Spleen (tissue), 11 donors: ENCODE data around the gene FMN2. TPM values are rescaled to one million over a fixed set of nuclear protein-coding genes. Genes with fewer than 3 reads are reported as not detected.

Source experiments
- DNase-seq: peaks from one replicate; pipeline ENCODE4 v3.0.0-alpha.2; 2020
- H3K27ac ChIP-seq, 8 donors: fragments of 200-600 bp; sonication (generic) in 7 of 8; 1 replicate in 4 of 8; 2 replicates in 4 of 8; pipeline versions ENCODE4 v1.5.0 to v1.8.0; 2016 to 2021; ENCODE audit warnings: inconsistent platforms in 4 of 8, mild to moderate bottlenecking in 4 of 8, moderate library complexity in 1 of 8
- H3K27me3 ChIP-seq, 7 donors: fragments of 200-600 bp; sonication (generic) in 6 of 7; replicated peaks in 1 of 7; 1 replicate in 4 of 7; 2 replicates in 3 of 7; pipeline versions ENCODE4 v1.5.0 to v1.8.0; 2016 to 2021; ENCODE audit warnings: inconsistent platforms in 3 of 7, mild to moderate bottlenecking in 1 of 7
- H3K36me3 ChIP-seq, 6 donors: fragments of 200-600 bp; sonication (generic) in 5 of 6; 1 replicate in 4 of 6; 2 replicates in 2 of 6; pipeline versions ENCODE4 v1.5.0 to v1.8.0; 2016 to 2021; ENCODE audit warnings: inconsistent platforms in 2 of 6
- H3K4me1 ChIP-seq, 6 donors: fragments of 200-600 bp; sonication (generic) in 5 of 6; 1 replicate in 3 of 6; 2 replicates in 3 of 6; pipeline versions ENCODE4 v1.5.0 to v1.8.0; 2016 to 2021; ENCODE audit warnings: inconsistent platforms in 3 of 6
- H3K4me3 ChIP-seq, 8 donors: fragments of 200-600 bp; sonication (generic) in 7 of 8; 1 replicate in 4 of 8; 2 replicates in 4 of 8; pipeline versions ENCODE4 v1.5.0 to v1.8.0; 2016 to 2021; ENCODE audit warnings: inconsistent platforms in 4 of 8, mild to moderate bottlenecking in 4 of 8, moderate library complexity in 2 of 8
- H3K9me3 ChIP-seq, 8 donors: fragments of 200-600 bp; sonication (generic) in 7 of 8; 1 replicate in 4 of 8; 2 replicates in 4 of 8; pipeline versions ENCODE4 v1.5.0 to v1.8.0; 2016 to 2021; ENCODE audit warnings: inconsistent platforms in 4 of 8
- POLR2A ChIP-seq, 3 donors: fragments of 450-650 bp; IDR thresholded peaks; one replicate each; pipeline ENCODE4 v1.5.1; 2017; ENCODE audit warnings: antibody characterized with exemption in 3 of 3, mild to moderate bottlenecking in 1 of 3
- POLR2AphosphoS5 ChIP-seq, 3 donors: sonication (generic); formaldehyde crosslinking; IDR thresholded peaks; one replicate each; pipeline ENCODE4 v1.5.1; 2017; ENCODE audit warnings: antibody characterized with exemption in 3 of 3
- WGBS, 5 donors: extraction: QIAGEN DNeasy Blood & Tissue Kit in 3 of 5; methylation state at CpG; one replicate each; pipeline versions ENCODE4 v1.1.5 to v1.1.7; 2013 to 2018; 5-methylcytosine and 5-hydroxymethylcytosine counted together
- intact Hi-C: fragments of 100-400 bp; cut with DNase I; formaldehyde crosslinking; loops from one replicate; pipeline ENCODE4 v1.15.0; 2023; ENCODE audit warnings: low total_unique reads
- polyA plus RNA-seq, 3 donors: library from polyadenylated mRNA; stranded (reverse); fragments of 200-250 nt; gene quantifications; one replicate each; pipeline ENCODE4 v1.2.1, GENCODE V29; 2013
- total RNA-seq, 7 donors: library from RNA; depleted of rRNA in 3 of 7; stranded (reverse); fragments of >200 nt in 3 of 7; fragmentation: NEBNext Ultra II Directional in 4 of 7; extraction: Animal tissue kit (Norgen Biotek cat#: 25700) in 4 of 7; gene quantifications; one replicate each; pipeline versions ENCODE4 v1.1.0 to v1.2.1, GENCODE V29; 2016 to 2021
- TF ChIP-seq, protein P1 (sequence below), 11 experiments: fragments of 200-600 bp in 7 of 11; fragments of 450-650 bp in 4 of 11; sonication (generic) in 4 of 11; IDR thresholded peaks in 8 of 11; conservative IDR thresholded peaks in 3 of 11; 1 replicate in 7 of 11; 2 replicates in 4 of 11; pipeline versions ENCODE4 v1.4.0 to v1.8.0; 2016 to 2021; ENCODE audit warnings: antibody characterized with exemption in 11 of 11, inconsistent platforms in 4 of 11, mild to moderate bottlenecking in 1 of 11
- donor health status: healthy with polysubstance abuse.
- donor health status: DM: no; HTN: no; CAD: no; lungs with moderate emphysema.
- donor health status: DM: no; HTN: no; CAD: no.
- donor health status: Bipolar disorder and iron deficiency.
- donor health status: healthy.
- donor health status: DM: no; HTN: no; CAD: no.
- donor health status: DM: yes; HTN: yes; CAD: no.

The FMN2 gene
- total and polyA plus RNA-seq, 10 donors, result 0.04 to 0.24 (median 0.12) TPM; not detected in 6

DNA sequence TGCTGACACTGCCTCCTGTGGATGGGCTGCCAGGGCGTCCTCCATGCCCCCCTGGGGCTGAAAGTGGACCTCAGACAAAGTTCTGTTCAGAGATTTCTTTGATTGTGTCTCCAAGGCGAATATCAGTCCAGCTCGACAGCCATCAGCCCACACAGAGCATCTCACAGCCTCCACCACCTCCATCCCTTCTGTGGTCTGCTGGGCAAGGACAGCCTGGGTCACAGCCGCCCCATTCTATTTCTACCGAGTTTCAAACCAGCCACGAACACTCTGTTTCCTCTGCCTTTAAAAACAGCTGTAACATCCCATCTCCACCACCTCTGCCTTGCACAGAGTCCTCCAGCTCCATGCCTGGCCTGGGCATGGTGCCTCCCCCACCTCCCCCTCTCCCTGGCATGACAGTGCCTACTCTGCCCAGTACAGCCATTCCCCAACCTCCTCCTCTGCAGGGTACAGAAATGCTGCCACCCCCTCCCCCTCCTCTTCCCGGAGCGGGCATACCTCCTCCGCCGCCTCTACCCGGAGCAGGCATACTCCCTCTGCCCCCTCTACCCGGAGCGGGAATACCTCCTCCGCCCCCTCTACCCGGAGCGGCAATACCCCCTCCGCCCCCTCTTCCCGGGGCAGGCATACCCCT lies 115.5 kb downstream of the FMN2 start:
- intact Hi-C loops, result no loop called here
- peaks cover 0 to 5% (median 1%) of the 10 kb centered on the region in 8 donors for H3K9me3 ChIP-seq
- no peaks in the 10 kb centered on the region for H3K4me1 ChIP-seq
- no peaks in the 10 kb centered on the region for H3K36me3 ChIP-seq
- WGBS, 5 donors, result 92 to 96% (median 93%) methylated on average over 15 to 18 of the region's 18 CpGs
- no peak overlapping the region for H3K27ac ChIP-seq
- H3K4me3 ChIP-seq, result no peak overlapping the region
- H3K27me3 ChIP-seq, result no peaks in the 10 kb centered on the region
- no peak for DNase-seq
- no peak for TF ChIP-seq POLR2AphosphoS5 (IDR thresholded peaks at IDR 0.05)
- TF ChIP-seq POLR2A (IDR thresholded peaks at IDR 0.05), result no peak
- TF ChIP-seq, protein P1, sequence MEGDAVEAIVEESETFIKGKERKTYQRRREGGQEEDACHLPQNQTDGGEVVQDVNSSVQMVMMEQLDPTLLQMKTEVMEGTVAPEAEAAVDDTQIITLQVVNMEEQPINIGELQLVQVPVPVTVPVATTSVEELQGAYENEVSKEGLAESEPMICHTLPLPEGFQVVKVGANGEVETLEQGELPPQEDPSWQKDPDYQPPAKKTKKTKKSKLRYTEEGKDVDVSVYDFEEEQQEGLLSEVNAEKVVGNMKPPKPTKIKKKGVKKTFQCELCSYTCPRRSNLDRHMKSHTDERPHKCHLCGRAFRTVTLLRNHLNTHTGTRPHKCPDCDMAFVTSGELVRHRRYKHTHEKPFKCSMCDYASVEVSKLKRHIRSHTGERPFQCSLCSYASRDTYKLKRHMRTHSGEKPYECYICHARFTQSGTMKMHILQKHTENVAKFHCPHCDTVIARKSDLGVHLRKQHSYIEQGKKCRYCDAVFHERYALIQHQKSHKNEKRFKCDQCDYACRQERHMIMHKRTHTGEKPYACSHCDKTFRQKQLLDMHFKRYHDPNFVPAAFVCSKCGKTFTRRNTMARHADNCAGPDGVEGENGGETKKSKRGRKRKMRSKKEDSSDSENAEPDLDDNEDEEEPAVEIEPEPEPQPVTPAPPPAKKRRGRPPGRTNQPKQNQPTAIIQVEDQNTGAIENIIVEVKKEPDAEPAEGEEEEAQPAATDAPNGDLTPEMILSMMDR (IDR thresholded peaks at IDR 0.05 in 8 of 11, conservative IDR thresholded peaks at IDR 0.05 in 3 of 11), result no peak

DNA sequence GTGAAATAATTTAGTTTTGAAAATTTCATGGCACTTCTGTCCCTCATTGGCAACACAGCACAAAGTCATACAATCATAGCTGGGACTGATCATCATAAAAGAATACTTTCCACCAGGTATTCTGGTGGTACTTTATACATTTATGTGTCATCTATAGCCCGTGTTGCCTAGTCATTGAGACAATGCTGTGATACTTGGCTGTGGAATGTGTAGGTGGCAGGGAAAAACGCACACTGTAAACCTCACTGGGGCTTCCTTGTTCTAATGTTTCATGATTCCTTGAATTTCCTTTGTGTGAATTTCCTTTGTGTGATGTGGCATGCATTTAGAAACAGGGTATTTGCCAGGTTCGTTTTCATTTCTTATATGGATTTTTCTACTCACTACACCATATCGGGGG lies 118.3 kb downstream of the FMN2 start:
- Histone ChIP-seq H3K27ac (no peak overlapping the region), H3K4me3 (no peak overlapping the region), H3K9me3 (no peaks in the 10 kb centered on the region), H3K27me3 (no peaks in the 10 kb centered on the region), H3K36me3 (no peaks in the 10 kb centered on the region), H3K4me1 (no peaks in the 10 kb centered on the region)
- intact Hi-C loops, result no loop called here
- 68 to 82% (median 73%) methylated on average over 4 of the region's 4 CpGs for WGBS, 5 donors
- TF ChIP-seq POLR2AphosphoS5 (IDR thresholded peaks at IDR 0.05) (no peak), POLR2A (IDR thresholded peaks at IDR 0.05) (no peak)
- TF ChIP-seq, protein P1 (IDR thresholded peaks at IDR 0.05 in 8 of 11, conservative IDR thresholded peaks at IDR 0.05 in 3 of 11), result no peak
- DNase-seq, result no peak

DNA sequence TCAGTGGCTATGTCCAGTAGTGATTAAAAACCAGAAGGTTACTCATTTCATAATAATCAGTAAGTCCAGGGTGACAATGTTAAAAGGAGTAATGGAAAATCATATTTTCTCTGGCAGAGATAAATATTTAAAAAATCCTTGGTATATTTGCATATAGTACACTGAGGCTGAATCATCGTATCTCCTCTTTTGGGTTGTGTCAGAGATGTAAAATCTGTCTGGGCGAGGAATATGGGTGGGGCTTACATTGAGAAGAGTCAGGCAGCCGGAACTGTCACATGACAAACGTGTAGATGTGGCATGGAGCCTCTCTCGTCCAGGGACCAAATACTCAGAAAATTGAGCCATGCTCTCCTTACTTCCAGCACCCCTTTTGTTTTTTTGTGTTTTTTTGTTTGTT lies 120.9 kb downstream of the FMN2 start:
- WGBS, 5 donors, result 64 to 82% (median 74%) methylated on average over 5 of the region's 5 CpGs

DNA sequence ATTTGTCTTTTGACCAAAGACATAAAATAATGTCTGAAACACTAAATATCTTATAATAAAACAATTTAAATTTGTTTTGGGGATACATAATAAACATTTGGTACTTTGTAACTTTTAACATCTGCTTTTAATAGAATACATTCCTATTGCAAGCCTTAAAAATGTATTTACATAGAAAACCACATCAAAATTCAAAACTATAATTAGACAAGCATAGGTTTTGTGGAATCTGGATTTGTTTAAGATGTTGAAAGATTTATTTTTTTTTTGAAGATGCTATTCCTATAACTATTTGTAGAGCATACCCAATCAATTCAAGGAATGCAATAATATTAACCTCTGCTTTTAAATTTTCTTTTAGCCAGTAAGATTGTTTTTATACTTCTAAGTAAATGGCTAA lies 125.7 kb downstream of the FMN2 start:
- no peak for DNase-seq
- H3K4me3 ChIP-seq, result no peak overlapping the region

More for the DNA sequence above, 120.9 kb downstream of the FMN2 start:
- intact Hi-C loops, result no loop called here
- no peaks in the 10 kb centered on the region for H3K4me1 ChIP-seq
- H3K9me3 ChIP-seq, result no peaks in the 10 kb centered on the region
- no peaks in the 10 kb centered on the region for H3K36me3 ChIP-seq
- no peaks in the 10 kb centered on the region for H3K27me3 ChIP-seq
- DNase-seq, result no peak
- H3K4me3 ChIP-seq, result no peak overlapping the region
- TF ChIP-seq POLR2A (IDR thresholded peaks at IDR 0.05), result no peak
- TF ChIP-seq, protein P1 (IDR thresholded peaks at IDR 0.05 in 8 of 11, conservative IDR thresholded peaks at IDR 0.05 in 3 of 11), result no peak
- TF ChIP-seq POLR2AphosphoS5 (IDR thresholded peaks at IDR 0.05), result no peak
- no peak overlapping the region for H3K27ac ChIP-seq

More for the DNA sequence above, 125.7 kb downstream of the FMN2 start:
- intact Hi-C loops, result no loop called here
- Histone ChIP-seq H3K36me3 (no peaks in the 10 kb centered on the region), H3K27me3 (no peaks in the 10 kb centered on the region), H3K4me1 (no peaks in the 10 kb centered on the region), H3K27ac (no peak overlapping the region), H3K9me3 (peaks cover 0 to 11% (median 0%) of the 10 kb centered on the region in 8 donors)
- TF ChIP-seq POLR2A (IDR thresholded peaks at IDR 0.05) (no peak), POLR2AphosphoS5 (IDR thresholded peaks at IDR 0.05) (no peak)
- TF ChIP-seq, protein P1 (IDR thresholded peaks at IDR 0.05 in 8 of 11, conservative IDR thresholded peaks at IDR 0.05 in 3 of 11), result no peak
